NCI-H2107 treated with DMSO at 0.1 percent for 48 hours (cell line): ENCODE data around the gene SHISA6.

Experiments used
- DNase-seq: peaks from one replicate; lab custom pipeline; 2025; ENCODE audit not compliant: unreplicated experiment; lab: John Stamatoyannopoulos, UW

SHISA6 gene

GRCh38 chr17:11264183-11264871 is 23.3 kb downstream of the SHISA6 start:
- DNase-seq: no peak

GRCh38 chr17:11267999-11268575 is 27.1 kb downstream of the SHISA6 start:
- DNase-seq: no peak

- DNase-seq: no peak
Measured at GRCh38 chr17:11269210-11269609, 28.2 kb downstream of the SHISA6 start.

- no peak for DNase-seq
Measured at GRCh38 chr17:11272191-11272590, 31.2 kb downstream of the SHISA6 start.

- DNase-seq: no peak
Measured at GRCh38 chr17:11273596-11273995, 32.6 kb downstream of the SHISA6 start.

- no peak for DNase-seq
Measured at GRCh38 chr17:11274106-11274505, 33.1 kb downstream of the SHISA6 start.

- no peak for DNase-seq
Measured at GRCh38 chr17:11276486-11276885, 35.5 kb downstream of the SHISA6 start.

GRCh38 chr17:11278186-11278991 is 37.4 kb downstream of the SHISA6 start:
- DNase-seq: no peak

- no peak for DNase-seq
Measured at GRCh38 chr17:11278992-11279270, 37.9 kb downstream of the SHISA6 start.

- no peak for DNase-seq
Measured at GRCh38 chr17:11279776-11280344, 38.8 kb downstream of the SHISA6 start.

GRCh38 chr17:11282586-11282985 is 41.6 kb downstream of the SHISA6 start:
- no peak for DNase-seq

GRCh38 chr17:11284811-11285210 is 43.8 kb downstream of the SHISA6 start:
- DNase-seq: no peak

GRCh38 chr17:11285946-11286345 is 44.9 kb downstream of the SHISA6 start:
- DNase-seq: no peak

- no peak for DNase-seq
Measured at GRCh38 chr17:11287791-11288190, 46.8 kb downstream of the SHISA6 start.

GRCh38 chr17:11290814-11291213 is 49.8 kb downstream of the SHISA6 start:
- no peak for DNase-seq

- DNase-seq: no peak
Measured at GRCh38 chr17:11292491-11292890, 51.5 kb downstream of the SHISA6 start.

GRCh38 chr17:11293480-11293879 is 52.5 kb downstream of the SHISA6 start:
- DNase-seq: no peak

GRCh38 chr17:11294826-11295225 is 53.8 kb downstream of the SHISA6 start:
- no peak for DNase-seq

- peak; percentile 0 for DNase-seq
Measured at GRCh38 chr17:11296994-11297393, 56.0 kb downstream of the SHISA6 start.

- no peak for DNase-seq
Measured at GRCh38 chr17:11298401-11298800, 57.4 kb downstream of the SHISA6 start.

- no peak for DNase-seq
Measured at GRCh38 chr17:11300201-11300600, 59.2 kb downstream of the SHISA6 start.

- no peak for DNase-seq
Measured at GRCh38 chr17:11300738-11301137, 59.7 kb downstream of the SHISA6 start.
